Urinary bladder (tissue), 4 donors: ENCODE measurements around the gene EVX2. TPM values are rescaled to one million over a fixed set of nuclear protein-coding genes. Genes with fewer than 3 reads are reported as not detected.

Source experiments
- DNase-seq: peaks from one replicate; pipeline ENCODE4 v3.0.0-alpha.2; 2015; ENCODE audit errors: extremely low spot score
- H3K27ac ChIP-seq: one replicate; pipeline ENCODE4 v1.5.1; 2013; ENCODE audit warnings: low read depth, mild to moderate bottlenecking, moderate library complexity
- H3K36me3 ChIP-seq: one replicate; pipeline ENCODE4 v1.6.1; 2013; ENCODE audit warnings: mild to moderate bottlenecking, moderate library complexity; ENCODE audit not compliant: insufficient read depth
- H3K4me1 ChIP-seq: one replicate; pipeline ENCODE4 v1.6.1; 2013; ENCODE audit warnings: mild to moderate bottlenecking, moderate library complexity; ENCODE audit not compliant: insufficient read depth
- H3K4me3 ChIP-seq: one replicate; pipeline ENCODE4 v1.5.1; 2013; ENCODE audit warnings: low read depth, low read length
- WGBS: extraction: QIAGEN DNeasy Blood & Tissue Kit; methylation state at CpG from one replicate; pipeline ENCODE4 v1.1.7; 2013; 5-methylcytosine and 5-hydroxymethylcytosine counted together
- polyA plus RNA-seq: library from polyadenylated mRNA; stranded (reverse); fragments of 200-250 nt; gene quantifications from one replicate; pipeline ENCODE4 v1.2.3, GENCODE V29; 2013
- total RNA-seq: library from RNA; depleted of rRNA; stranded (reverse); fragments of >200 nt; gene quantifications from one replicate; pipeline ENCODE4 v1.2.3, GENCODE V29; 2014
- donor health status: healthy with polysubstance abuse.
- donor health status: healthy.

The EVX2 gene
- 1.9 TPM for total RNA-seq
- polyA plus RNA-seq = 0.05 TPM

GRCh38 chr2:176083796-176084261 lies at the start of gene EVX2:
EVX2 (minus strand) TSS chr2:176083962; CDS start chr2:176083776, 186 bp downstream.
- Histone ChIP-seq H3K36me3 (no peaks in the 10 kb centered on the region), H3K4me3 (peak within 1 kb of the TSS; percentile 2), H3K27ac (no peak within 1 kb of the TSS), H3K4me1 (peaks cover 2% of the 10 kb centered on the region)
- DNase-seq = no peak
- WGBS = 33% methylated on average over 27 of the region's 27 CpGs

GRCh38 chr2:176133389-176133788 lies 49.6 kb upstream of the EVX2 start:
- Histone ChIP-seq H3K4me3 (no peak overlapping the region), H3K36me3 (no peaks in the 10 kb centered on the region), H3K4me1 (peaks cover 6% of the 10 kb centered on the region), H3K27ac (no peak overlapping the region)
- no peak for DNase-seq

GRCh38 chr2:176132205-176133171 lies 48.7 kb upstream of the EVX2 start:
- Histone ChIP-seq H3K36me3 (no peaks in the 10 kb centered on the region), H3K27ac (no peak overlapping the region), H3K4me3 (peak overlapping the region; percentile 9), H3K4me1 (peaks cover 6% of the 10 kb centered on the region)
- DNase-seq = no peak
- 33% methylated on average over 33 of the region's 33 CpGs for WGBS

GRCh38 chr2:176131848-176132158 lies 48.0 kb upstream of the EVX2 start:
- Histone ChIP-seq H3K36me3 (no peaks in the 10 kb centered on the region), H3K4me3 (peak overlapping the region; percentile 1), H3K4me1 (peaks cover 6% of the 10 kb centered on the region), H3K27ac (no peak overlapping the region)
- DNase-seq = no peak
- WGBS = 43% methylated on average over 4 of the region's 4 CpGs

- no peak for DNase-seq
- H3K4me1 ChIP-seq = peaks cover 6% of the 10 kb centered on the region
- 32% methylated on average over 15 of the region's 15 CpGs for WGBS
These were observed 47.4 kb upstream of the EVX2 start for GRCh38 chr2:176130957-176131847.

GRCh38 chr2:176130147-176130956 lies 46.6 kb upstream of the EVX2 start:
- WGBS = 1% methylated on average over 100 of the region's 100 CpGs
- Histone ChIP-seq H3K4me3 (peak overlapping the region; percentile 59), H3K36me3 (no peaks in the 10 kb centered on the region), H3K4me1 (peaks cover 6% of the 10 kb centered on the region), H3K27ac (peak overlapping the region; percentile 79)
- DNase-seq = no peak

More at GRCh38 chr2:176130957-176131847, 47.4 kb upstream of the EVX2 start:
- H3K36me3 ChIP-seq = no peaks in the 10 kb centered on the region
- H3K4me3 ChIP-seq = peak overlapping the region; percentile 59
- peak overlapping the region; percentile 45 for H3K27ac ChIP-seq

- no peaks in the 10 kb centered on the region for H3K36me3 ChIP-seq
- under 1% methylated on average over 43 of the region's 43 CpGs for WGBS
- H3K4me3 ChIP-seq = peak overlapping the region; percentile 59
- peak overlapping the region; percentile 79 for H3K27ac ChIP-seq
- DNase-seq = no peak
- H3K4me1 ChIP-seq = peaks cover 6% of the 10 kb centered on the region
These were observed 46.0 kb upstream of the EVX2 start for GRCh38 chr2:176129813-176130146.

- H3K4me3 ChIP-seq = peak within 1 kb of the TSS; percentile 59
- H3K36me3 ChIP-seq = no peaks in the 10 kb centered on the region
- WGBS = 2% methylated on average over 64 of the region's 64 CpGs
- DNase-seq = no peak
- peak within 1 kb of the TSS; percentile 79 for H3K27ac ChIP-seq
- H3K4me1 ChIP-seq = peaks cover 6% of the 10 kb centered on the region
These were observed 45.4 kb upstream of the EVX2 start, which contains the start of gene HOXD8 for GRCh38 chr2:176128982-176129796. HOXD8 (plus strand) TSS chr2:176129705; CDS start chr2:176130367, 662 bp downstream.

GRCh38 chr2:176128172-176128981 lies 44.6 kb upstream of the EVX2 start:
- 21% methylated on average over 49 of the region's 49 CpGs for WGBS
- Histone ChIP-seq H3K4me1 (peaks cover 6% of the 10 kb centered on the region), H3K36me3 (no peaks in the 10 kb centered on the region), H3K4me3 (peak overlapping the region; percentile 59), H3K27ac (no peak overlapping the region)
- no peak for DNase-seq

GRCh38 chr2:176127774-176128072 lies 44.0 kb upstream of the EVX2 start:
- 37% methylated on average over 4 of the region's 4 CpGs for WGBS
- no peak overlapping the region for H3K27ac ChIP-seq
- H3K36me3 ChIP-seq = no peaks in the 10 kb centered on the region
- H3K4me3 ChIP-seq = no peak overlapping the region
- no peak for DNase-seq
- peaks cover 6% of the 10 kb centered on the region for H3K4me1 ChIP-seq

GRCh38 chr2:176126929-176127773 lies 43.4 kb upstream of the EVX2 start:
- WGBS = 8% methylated on average over 13 of the region's 13 CpGs
- Histone ChIP-seq H3K4me1 (peaks cover 6% of the 10 kb centered on the region), H3K4me3 (no peak overlapping the region), H3K27ac (no peak overlapping the region), H3K36me3 (no peaks in the 10 kb centered on the region)
- DNase-seq = no peak
